ENCODE measurements around the gene TAF3.

DNA sequence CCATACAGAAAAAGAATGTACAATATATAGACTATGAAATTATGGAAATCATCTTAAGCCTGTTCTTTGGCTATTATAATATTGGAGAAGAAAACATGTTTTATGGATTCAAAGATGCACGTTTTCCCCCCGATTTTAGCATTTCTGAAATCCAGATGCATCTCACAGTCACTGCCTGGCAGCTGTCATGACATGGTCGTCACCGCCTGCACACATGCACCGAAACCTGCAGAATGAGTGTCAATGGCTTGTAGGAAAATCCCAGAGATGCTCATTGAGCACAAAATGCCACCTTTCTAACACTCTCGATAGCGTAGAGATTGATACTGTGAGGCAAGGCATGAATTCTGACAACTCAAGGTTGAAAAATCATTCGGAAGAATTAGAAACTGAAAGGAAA, 115.5 kb downstream of the TAF3 start:
- TF ChIP-seq REST (IDR thresholded peaks at IDR 0.05; ENCODE audit: low read depth, low read length), result no peak
- no peak for TF ChIP-seq CTCF (IDR thresholded peaks at IDR 0.05)
- no peak for TF ChIP-seq GABPA (IDR thresholded peaks at IDR 0.05; ENCODE audit: low read depth)
- no peak for TF ChIP-seq EZH2phosphoT487 (IDR thresholded peaks at IDR 0.05; ENCODE audit: borderline replicate concordance, low read depth)
- TF ChIP-seq, protein P1, sequence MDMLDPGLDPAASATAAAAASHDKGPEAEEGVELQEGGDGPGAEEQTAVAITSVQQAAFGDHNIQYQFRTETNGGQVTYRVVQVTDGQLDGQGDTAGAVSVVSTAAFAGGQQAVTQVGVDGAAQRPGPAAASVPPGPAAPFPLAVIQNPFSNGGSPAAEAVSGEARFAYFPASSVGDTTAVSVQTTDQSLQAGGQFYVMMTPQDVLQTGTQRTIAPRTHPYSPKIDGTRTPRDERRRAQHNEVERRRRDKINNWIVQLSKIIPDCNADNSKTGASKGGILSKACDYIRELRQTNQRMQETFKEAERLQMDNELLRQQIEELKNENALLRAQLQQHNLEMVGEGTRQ (IDR thresholded peaks at IDR 0.05; ENCODE audit: borderline replicate concordance, low read depth, low read length), result no peak
- TF ChIP-seq JUND (IDR thresholded peaks at IDR 0.05), result no peak
- no peak for TF ChIP-seq CHD2 (IDR thresholded peaks at IDR 0.05; ENCODE audit: low read length, partially characterized antibody)
- no peak for TF ChIP-seq TCF12 (IDR thresholded peaks at IDR 0.05)
- no peak for TF ChIP-seq RXRA (IDR thresholded peaks at IDR 0.05; ENCODE audit: borderline replicate concordance, low read depth)
- TF ChIP-seq GATA2 (CRISPR knock-in tag; IDR thresholded peaks at IDR 0.05), result no peak
